Measurements from ENCODE around the gene PVALEF. TPM values are rescaled to one million over a fixed set of nuclear protein-coding genes. Genes with fewer than 3 reads are reported as not detected.

Gene PVALEF
- total RNA-seq, 1 donor from 2014 or later = not detected

GRCh38 chr17:81218459-81218858 lies 53.2 kb downstream of the PVALEF start:
- Mint-ChIP-seq H3K9me3 (no peaks in the 10 kb centered on the region), H3K4me3 (no peak overlapping the region), H3K27ac (no peak overlapping the region), H3K4me1 (peaks cover 13% of the 10 kb centered on the region), H3K36me3 (ENCODE audit: low read depth) (peaks cover 26% of the 10 kb centered on the region), H3K27me3 (no peaks in the 10 kb centered on the region)
- intact Hi-C loops (cut with micrococcal nuclease) = no loop called here
- TF ChIP-seq CTCF (IDR thresholded peaks at IDR 0.05) = no peak
- ChIA-PET CTCF (no interaction called here), POLR2A (interaction anchor here (0.7 kb wide), 1 partner anchor 67 kb away, joined by 3 read pairs; no protein-coding TSS in a partner anchor)
- no peak for DNase-seq
- ATAC-seq (ENCODE audit: low read depth) = no peak

- intact Hi-C loops (cut with micrococcal nuclease) = no loop called here
- no peaks in the 10 kb centered on the region for H3K27me3 Mint-ChIP-seq
- ATAC-seq (ENCODE audit: low read depth) (no peak), DNase-seq (no peak)
- no peak overlapping the region for H3K27ac Mint-ChIP-seq
- ChIA-PET CTCF (no interaction called here), POLR2A (interaction anchor here (0.7 kb wide), 2 partner anchors 67 to 290 kb away, joined by 3 read pairs; no protein-coding TSS in a partner anchor)
- no peaks in the 10 kb centered on the region for H3K9me3 Mint-ChIP-seq
- peaks cover 19% of the 10 kb centered on the region for H3K4me1 Mint-ChIP-seq
- no peak overlapping the region for H3K4me3 Mint-ChIP-seq
- no peak for TF ChIP-seq CTCF (IDR thresholded peaks at IDR 0.05)
- peaks cover 26% of the 10 kb centered on the region for H3K36me3 Mint-ChIP-seq (ENCODE audit: low read depth)
These were observed 53.7 kb downstream of the PVALEF start for GRCh38 chr17:81218991-81219390.

- Mint-ChIP-seq H3K4me1 (peaks cover 20% of the 10 kb centered on the region), H3K27me3 (no peaks in the 10 kb centered on the region), H3K9me3 (no peaks in the 10 kb centered on the region), H3K27ac (no peak overlapping the region), H3K4me3 (no peak overlapping the region), H3K36me3 (ENCODE audit: low read depth) (peaks cover 26% of the 10 kb centered on the region)
- intact Hi-C loops (cut with micrococcal nuclease) = loop anchor here (5.0 to 10.0 kb wide), 2 partner anchors 65 to 957 kb away; partner anchors contain the start of gene RNF213
- no peak for ATAC-seq (ENCODE audit: low read depth)
- ChIA-PET CTCF (no interaction called here), POLR2A (interaction anchor here (0.7 kb wide), 1 partner anchor 289 kb away, joined by 3 read pairs; no protein-coding TSS in a partner anchor)
- DNase-seq = no peak
- no peak for TF ChIP-seq CTCF (IDR thresholded peaks at IDR 0.05)
These were observed 54.3 kb downstream of the PVALEF start for GRCh38 chr17:81219476-81220180.

DNA sequence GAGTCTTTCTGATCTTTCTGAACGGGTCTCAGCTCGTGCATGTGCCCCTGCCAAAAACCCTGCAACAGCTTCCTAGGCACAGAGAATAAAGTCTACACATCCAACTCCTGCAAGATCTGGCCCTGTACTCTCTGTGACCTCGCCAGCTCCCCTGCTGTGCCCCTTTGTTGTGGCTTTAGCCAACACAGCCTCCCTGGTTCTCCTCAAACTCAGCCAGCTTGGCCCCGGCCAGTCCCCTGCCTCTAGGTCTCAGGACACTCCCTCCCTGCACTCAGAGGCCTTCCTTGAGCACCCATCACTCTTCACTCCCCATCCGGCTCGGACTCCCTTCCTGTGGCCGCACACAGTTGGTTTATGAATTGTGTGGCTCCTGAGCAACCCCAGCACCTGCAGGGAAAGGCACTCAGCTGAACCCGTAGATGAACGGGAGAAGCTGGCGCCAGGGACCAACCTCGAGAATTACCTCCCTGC lies 56.1 kb downstream of the PVALEF start:
- no peak for DNase-seq
- Mint-ChIP-seq H3K36me3 (ENCODE audit: low read depth) (peaks cover 23% of the 10 kb centered on the region), H3K4me3 (peak overlapping the region; percentile 85), H3K9me3 (no peaks in the 10 kb centered on the region), H3K4me1 (peaks cover 21% of the 10 kb centered on the region), H3K27ac (no peak overlapping the region), H3K27me3 (no peaks in the 10 kb centered on the region)
- TF ChIP-seq CTCF (IDR thresholded peaks at IDR 0.05) = no peak
- CTCF ChIA-PET = no interaction called here
- intact Hi-C loops (cut with micrococcal nuclease) = loop anchor here (5.0 to 10.0 kb wide), 2 partner anchors 67 to 959 kb away; partner anchors contain the start of gene RNF213
- ATAC-seq (ENCODE audit: low read depth) = no peak
- POLR2A ChIA-PET = interaction anchor here (1.6 kb wide), 1 partner anchor 18 kb away, joined by 4 read pairs; the partner anchor contains the start of genes NDUFAF8 and TEPSIN

Data from activated B cell treated with CpG ODN at 0.5 μM for 24 hours (primary cell).